Measurements from ENCODE around the gene PCBP3.

GRCh38 chr21:45643021-45643980, at the start of gene PCBP3:
- TF ChIP-seq CTCF (IDR thresholded peaks at IDR 0.05) (no peak), POLR2A (IDR thresholded peaks at IDR 0.05) (no peak)

All from lower leg skin (tissue), 3 donors.